Measurements from ENCODE around the gene UBE2B.
"Not testable (repeated sequence)": the region's sequence is repeated elsewhere in the genome, so short reads cannot be mapped to it uniquely, and the experiment has no call there.

The UBE2B gene

GRCh38 chr5:134398609-134399155, 27.3 kb downstream of the UBE2B start:
- DNase-seq (ENCODE audit: low spot score): no peak

GRCh38 chr5:134403951-134404350, 32.6 kb downstream of the UBE2B start:
- no peak for DNase-seq (ENCODE audit: low spot score)

GRCh38 chr5:134406390-134406789, 35.0 kb downstream of the UBE2B start:
- peak; percentile 13 for DNase-seq (ENCODE audit: low spot score)

GRCh38 chr5:134409321-134409720, 38.0 kb downstream of the UBE2B start:
- DNase-seq (ENCODE audit: low spot score): no peak

GRCh38 chr5:134410822-134411221, 39.5 kb downstream of the UBE2B start:
- DNase-seq (ENCODE audit: low spot score): no peak

- DNase-seq (ENCODE audit: low spot score): no peak
Observed at GRCh38 chr5:134411228-134411545, 39.8 kb downstream of the UBE2B start.

- peak; percentile 89 for DNase-seq (ENCODE audit: low spot score)
Observed at GRCh38 chr5:134411546-134412266, 40.3 kb downstream of the UBE2B start, which contains the start of gene CDKN2AIPNL. Gene CDKN2AIPNL, minus strand, starts transcription at chr5:134411881. Its CDS starts 27 bp downstream, at chr5:134411854.

GRCh38 chr5:134413046-134413445, 41.7 kb downstream of the UBE2B start:
- DNase-seq (ENCODE audit: low spot score): no peak

GRCh38 chr5:134417707-134418106, 46.3 kb downstream of the UBE2B start:
- DNase-seq (ENCODE audit: low spot score): no peak

GRCh38 chr5:134418958-134419357, 47.6 kb downstream of the UBE2B start:
- DNase-seq (ENCODE audit: low spot score): no peak

GRCh38 chr5:134420343-134420742, 49.0 kb downstream of the UBE2B start:
- peak; percentile 42 for DNase-seq (ENCODE audit: low spot score)

GRCh38 chr5:134421038-134421437, 49.7 kb downstream of the UBE2B start:
- DNase-seq (ENCODE audit: low spot score): not testable (repeated sequence)

GRCh38 chr5:134422791-134423365, 51.5 kb downstream of the UBE2B start:
- DNase-seq (ENCODE audit: low spot score): no peak

GRCh38 chr5:134423376-134423775, 52.0 kb downstream of the UBE2B start:
- no peak for DNase-seq (ENCODE audit: low spot score)

- no peak for DNase-seq (ENCODE audit: low spot score)
Observed at GRCh38 chr5:134426361-134426760, 55.0 kb downstream of the UBE2B start.

- DNase-seq (ENCODE audit: low spot score): no peak
Observed at GRCh38 chr5:134427540-134428041, 56.2 kb downstream of the UBE2B start.

- no peak for DNase-seq (ENCODE audit: low spot score)
Observed at GRCh38 chr5:134430001-134430569, 58.7 kb downstream of the UBE2B start.

- no peak for DNase-seq (ENCODE audit: low spot score)
Observed at GRCh38 chr5:134432174-134432573, 60.8 kb downstream of the UBE2B start.

- DNase-seq (ENCODE audit: low spot score): no peak
Observed at GRCh38 chr5:134432677-134433359, 61.4 kb downstream of the UBE2B start.

GRCh38 chr5:134435560-134435959, 64.2 kb downstream of the UBE2B start:
- DNase-seq (ENCODE audit: low spot score): peak; percentile 85

- peak; percentile 92 for DNase-seq (ENCODE audit: low spot score)
Observed at GRCh38 chr5:134436523-134437339, 65.4 kb downstream of the UBE2B start.
